BLaER1 treated with 17β-estradiol and CSF1 and Interleukin-3, amounts not matched to agents 10 nM and 100 nM (cell line): ENCODE data around the gene RPEL1.

Experiments used
- H3K27ac ChIP-seq, 11 experiments: shearing (Covaris generic); formaldehyde crosslinking; 2 replicates each; pipeline ENCODE4 v1.8.1; 2022
- H3K27me3 ChIP-seq, 11 experiments: shearing (Covaris generic); formaldehyde crosslinking; 2 replicates each; pipeline ENCODE4 v1.8.1; 2022
- H3K36me3 ChIP-seq, 11 experiments: shearing (Covaris generic); formaldehyde crosslinking; 2 replicates each; pipeline ENCODE4 v1.8.1; 2022
- H3K4me1 ChIP-seq, 10 experiments: shearing (Covaris generic); formaldehyde crosslinking; 2 replicates each; pipeline ENCODE4 v1.8.1; 2022
- H3K4me2 ChIP-seq, 11 experiments: shearing (Covaris generic); formaldehyde crosslinking; 2 replicates each; pipeline ENCODE4 v1.8.1; 2022
- H3K4me3 ChIP-seq, 10 experiments: shearing (Covaris generic); formaldehyde crosslinking; 2 replicates each; pipeline ENCODE4 v1.8.1; 2022
- H3K9ac ChIP-seq, 11 experiments: shearing (Covaris generic); formaldehyde crosslinking; 2 replicates each; pipeline ENCODE4 v1.8.1; 2022
- H3K9me3 ChIP-seq, 11 experiments: shearing (Covaris generic); formaldehyde crosslinking; replicated peaks in 1 of 11; 2 replicates each; pipeline ENCODE4 v1.8.1; 2022
- H4K20me1 ChIP-seq, 11 experiments: shearing (Covaris generic); formaldehyde crosslinking; 2 replicates each; pipeline ENCODE4 v1.8.1; 2022
- Cebpa-rat ChIP-seq, 11 experiments: shearing (Covaris generic); IDR thresholded peaks; 2 replicates each; pipeline ENCODE4 v1.8.1; 2022

The RPEL1 gene

DNA sequence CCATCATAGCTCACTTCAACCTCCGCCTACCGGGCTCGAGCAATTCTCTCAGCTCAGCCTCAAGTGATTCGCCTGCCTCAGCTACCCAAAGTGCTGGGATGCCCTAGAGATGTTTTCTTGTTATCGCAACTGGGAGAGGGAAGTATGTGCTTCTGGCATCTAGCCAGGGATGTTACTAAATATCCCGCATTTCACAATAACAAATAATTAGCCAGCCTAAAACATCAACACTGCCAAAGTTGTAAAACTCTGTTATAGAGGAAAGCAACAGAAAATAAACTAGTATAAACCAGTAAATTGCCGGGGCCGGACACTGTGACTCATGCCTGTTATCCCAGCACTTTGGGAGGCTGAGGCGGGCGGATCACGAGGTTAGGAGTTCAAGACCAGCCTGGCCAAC, 38.5 kb downstream of the RPEL1 start:
- no peak overlapping the region for H3K9ac ChIP-seq
- no peak overlapping the region for H3K4me3 ChIP-seq
- peaks cover 0 to 5% (median 0%) of the 10 kb centered on the region in 11 experiments; a peak in 1 of 22 replicates for H4K20me1 ChIP-seq
- H3K9me3 ChIP-seq, result no peaks in the 10 kb centered on the region
- no peak overlapping the region for H3K27ac ChIP-seq
- H3K36me3 ChIP-seq, result no peaks in the 10 kb centered on the region
- peak in 1 of 11 experiments; percentile 11; a peak in 1 of 22 replicates for TF ChIP-seq Cebpa-rat (IDR thresholded peaks at IDR 0.05)
- H3K27me3 ChIP-seq, result peaks cover 5 to 19% (median 13%) of the 10 kb centered on the region in 11 experiments; a peak in 17 of 22 replicates
- peaks cover 0 to 15% (median 0%) of the 10 kb centered on the region in 10 experiments; a peak in 4 of 20 replicates for H3K4me1 ChIP-seq
- peak overlapping the region in 3 of 11 experiments; percentile 0 to 21 (median 7); a peak in 1 of 22 replicates for H3K4me2 ChIP-seq

DNA sequence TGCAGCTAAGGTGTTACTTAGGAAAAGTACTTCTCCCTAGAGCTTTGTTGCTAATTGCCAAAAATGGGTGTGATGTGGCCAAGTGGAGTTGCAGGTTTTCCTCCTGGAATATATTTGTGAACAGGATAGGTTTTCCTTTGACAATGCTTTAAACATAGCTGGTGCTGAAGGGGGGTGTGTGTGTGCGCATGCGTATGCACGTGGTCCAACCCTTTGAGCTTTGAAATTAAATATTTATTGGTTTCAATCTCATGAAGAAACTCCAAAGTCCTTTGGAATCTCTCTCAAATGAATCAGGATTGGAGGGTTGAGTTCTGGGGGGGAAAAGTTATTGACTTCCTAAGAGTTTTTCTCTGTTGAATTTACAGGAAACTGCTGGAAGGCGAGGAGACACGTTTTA, 42.3 kb downstream of the RPEL1 start:
- H3K27ac ChIP-seq, result no peak overlapping the region
- no peak overlapping the region for H3K4me2 ChIP-seq
- no peaks in the 10 kb centered on the region for H3K36me3 ChIP-seq
- H3K4me3 ChIP-seq, result no peak overlapping the region
- peaks cover 0 to 13% (median 0%) of the 10 kb centered on the region in 10 experiments; a peak in 4 of 20 replicates for H3K4me1 ChIP-seq
- TF ChIP-seq Cebpa-rat (IDR thresholded peaks at IDR 0.05), result no peak
- no peaks in the 10 kb centered on the region for H3K27me3 ChIP-seq
- no peaks in the 10 kb centered on the region for H4K20me1 ChIP-seq
- no peaks in the 10 kb centered on the region for H3K9me3 ChIP-seq
- no peak overlapping the region for H3K9ac ChIP-seq

DNA sequence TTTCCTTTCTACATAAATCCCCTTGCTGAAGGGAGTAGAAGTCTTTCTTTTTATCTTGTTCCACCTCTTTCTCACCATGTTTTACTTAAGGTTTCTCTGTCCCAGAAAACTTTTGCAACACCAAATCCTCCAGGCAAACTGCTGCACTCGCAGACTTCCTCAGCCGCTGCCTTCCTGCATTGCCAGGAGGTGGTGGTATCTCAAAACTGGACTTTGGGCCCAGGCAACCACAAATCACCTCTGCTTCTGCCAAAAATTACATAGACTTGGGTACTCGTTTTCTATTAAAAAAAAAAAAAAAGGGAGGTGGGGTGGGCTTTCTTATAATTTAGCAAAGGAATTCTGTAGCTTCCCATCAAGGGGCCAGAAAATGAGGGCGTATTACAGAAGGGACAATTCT, 45.9 kb downstream of the RPEL1 start:
- H3K36me3 ChIP-seq, result no peaks in the 10 kb centered on the region
- no peak overlapping the region for H3K4me3 ChIP-seq
- H3K27ac ChIP-seq, result no peak overlapping the region
- H4K20me1 ChIP-seq, result no peaks in the 10 kb centered on the region
- H3K9ac ChIP-seq, result no peak overlapping the region
- H3K4me2 ChIP-seq, result no peak overlapping the region
- H3K4me1 ChIP-seq, result peaks cover 0 to 6% (median 0%) of the 10 kb centered on the region in 10 experiments; a peak in 2 of 20 replicates
- no peaks in the 10 kb centered on the region for H3K9me3 ChIP-seq
- TF ChIP-seq Cebpa-rat (IDR thresholded peaks at IDR 0.05), result no peak
- no peaks in the 10 kb centered on the region for H3K27me3 ChIP-seq

DNA sequence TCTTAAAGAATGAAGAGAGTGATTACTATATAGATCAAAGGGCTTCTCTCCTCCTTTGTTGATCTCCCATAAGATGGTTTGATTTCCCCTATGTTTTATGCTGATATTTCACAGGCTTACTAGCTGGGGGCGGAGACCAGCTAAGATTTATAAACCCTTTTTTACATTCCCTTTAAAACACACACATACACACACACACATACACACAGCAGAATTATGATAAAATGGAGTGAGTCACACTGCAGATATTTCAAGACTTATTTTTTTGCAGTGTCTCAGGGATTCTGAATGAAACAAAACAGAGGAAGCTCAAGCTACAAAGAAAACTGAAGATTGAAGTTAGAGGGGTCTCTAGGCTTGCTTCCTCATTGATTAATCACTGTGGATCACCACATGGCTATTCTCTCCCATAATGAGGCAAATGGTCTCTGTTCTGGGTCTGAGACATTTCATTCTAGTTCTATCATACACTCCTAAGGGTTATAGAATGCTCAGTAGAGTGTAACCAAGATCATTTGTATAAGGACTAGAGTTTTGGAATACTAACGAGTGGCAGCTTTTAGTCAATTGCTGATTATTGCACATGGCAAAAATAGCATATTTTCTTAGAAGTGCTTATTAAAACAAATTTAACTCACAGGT, 49.8 kb downstream of the RPEL1 start:
- Histone ChIP-seq H3K9ac (no peak overlapping the region), H3K4me1 (peaks cover 0 to 6% (median 0%) of the 10 kb centered on the region in 10 experiments; a peak in 2 of 20 replicates), H3K27me3 (no peaks in the 10 kb centered on the region), H3K27ac (no peak overlapping the region), H3K9me3 (no peaks in the 10 kb centered on the region), H3K4me2 (0 out of 22 replicates have a peak overlapping the region, but pooled peaks of 1 of the 11 experiments have one; percentile 5), H3K4me3 (no peak overlapping the region), H4K20me1 (no peaks in the 10 kb centered on the region), H3K36me3 (peaks cover 2 to 5% (median 3%) of the 10 kb centered on the region in 11 experiments; a peak in 14 of 22 replicates)
- no peak for TF ChIP-seq Cebpa-rat (IDR thresholded peaks at IDR 0.05)
